GM12864 (cell line): ENCODE measurements around the gene EXOC7.
A peak's percentile ranks its signal among the peaks of the same experiment; 100 is the strongest.

Source experiments
- DNase-seq: peaks from one replicate; pipeline ENCODE4 v3.0.0-alpha.2; 2011; ENCODE audit warnings: low read depth
- H3K4me3 ChIP-seq: 2 replicates; pipeline ENCODE4 v1.5.1; 2011; ENCODE audit warnings: mild to moderate bottlenecking, low read depth, low read length, control low read depth
- CTCF ChIP-seq: IDR thresholded peaks from 2 replicates; pipeline ENCODE4 v1.5.1; 2011; ENCODE audit warnings: low read depth, mild to moderate bottlenecking, moderate library complexity, low read length, control low read depth, inconsistent platforms; ENCODE audit errors: missing control alignments

EXOC7 gene

GRCh38 chr17:76148015-76148326, 44.4 kb upstream of the EXOC7 start:
- no peak overlapping the region for H3K4me3 ChIP-seq
- TF ChIP-seq CTCF = no peak
- DNase-seq = no peak

- peak; percentile 28 for TF ChIP-seq CTCF
- no peak overlapping the region for H3K4me3 ChIP-seq
- no peak for DNase-seq
Observed at GRCh38 chr17:76147211-76148014, 43.8 kb upstream of the EXOC7 start.

GRCh38 chr17:76146053-76146851, 42.7 kb upstream of the EXOC7 start:
- no peak overlapping the region; the same call in 1 of the 2 replicates for H3K4me3 ChIP-seq
- DNase-seq = no peak
- no peak for TF ChIP-seq CTCF

GRCh38 chr17:76145231-76146052, 41.9 kb upstream of the EXOC7 start:
- no peak for DNase-seq
- peak overlapping the region; percentile 21; the same call in 1 of the 2 replicates for H3K4me3 ChIP-seq
- TF ChIP-seq CTCF = no peak

- no peak for TF ChIP-seq CTCF
- no peak overlapping the region for H3K4me3 ChIP-seq
- DNase-seq = no peak
Observed at GRCh38 chr17:76142585-76143041, 39.0 kb upstream of the EXOC7 start.

- DNase-seq = no peak
- no peak overlapping the region for H3K4me3 ChIP-seq
- no peak for TF ChIP-seq CTCF
Observed at GRCh38 chr17:76142039-76142584, 38.5 kb upstream of the EXOC7 start.
